HG03108 (cell line): ENCODE data around the gene SSBP4.

ENCODE experiments used
- ATAC-seq: cut with Tn5 transposase; IDR thresholded peaks from one replicate; pipeline ENCODE4 v1.9.1; 2021; ENCODE audit warnings: moderate library complexity; ENCODE audit not compliant: unreplicated experiment

Gene SSBP4

DNA sequence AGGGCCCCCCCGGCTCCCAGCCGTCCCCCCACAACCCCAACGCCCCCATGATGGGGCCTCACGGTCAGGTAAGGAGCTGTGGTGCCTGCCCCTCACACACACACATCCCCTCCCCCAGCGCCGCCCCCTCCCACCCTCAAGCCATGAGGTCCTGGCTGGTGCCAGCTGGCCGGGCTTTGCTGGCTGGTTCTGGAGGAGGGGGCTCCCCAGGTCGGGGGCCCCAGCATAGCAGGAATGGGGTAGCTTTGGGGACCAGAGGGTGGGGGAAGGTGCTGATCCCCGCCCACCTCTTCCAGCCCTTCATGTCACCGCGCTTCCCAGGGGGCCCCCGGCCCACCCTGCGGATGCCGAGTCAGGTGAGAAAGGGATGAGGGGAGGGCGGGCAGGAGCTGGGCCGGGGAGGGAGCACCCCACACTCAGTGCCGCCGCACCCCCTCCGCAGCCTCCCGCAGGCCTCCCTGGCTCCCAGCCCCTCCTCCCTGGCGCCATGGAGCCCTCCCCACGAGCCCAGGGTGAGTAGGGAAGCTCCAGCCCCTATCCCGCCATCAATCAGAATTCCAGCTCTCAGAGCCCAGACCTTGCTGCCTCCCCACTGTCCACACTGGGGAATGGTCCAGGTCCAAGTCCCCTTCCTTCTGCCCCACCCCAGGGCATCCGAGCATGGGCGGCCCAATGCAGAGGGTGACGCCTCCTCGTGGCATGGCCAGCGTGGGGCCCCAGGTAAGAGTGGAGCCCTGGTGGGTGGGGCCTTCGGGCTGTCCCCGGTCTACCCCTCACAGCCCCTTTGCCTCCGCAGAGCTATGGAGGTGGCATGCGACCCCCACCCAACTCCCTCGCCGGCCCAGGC lies 12.4 kb downstream of the SSBP4 start:
- ATAC-seq = no peak

DNA sequence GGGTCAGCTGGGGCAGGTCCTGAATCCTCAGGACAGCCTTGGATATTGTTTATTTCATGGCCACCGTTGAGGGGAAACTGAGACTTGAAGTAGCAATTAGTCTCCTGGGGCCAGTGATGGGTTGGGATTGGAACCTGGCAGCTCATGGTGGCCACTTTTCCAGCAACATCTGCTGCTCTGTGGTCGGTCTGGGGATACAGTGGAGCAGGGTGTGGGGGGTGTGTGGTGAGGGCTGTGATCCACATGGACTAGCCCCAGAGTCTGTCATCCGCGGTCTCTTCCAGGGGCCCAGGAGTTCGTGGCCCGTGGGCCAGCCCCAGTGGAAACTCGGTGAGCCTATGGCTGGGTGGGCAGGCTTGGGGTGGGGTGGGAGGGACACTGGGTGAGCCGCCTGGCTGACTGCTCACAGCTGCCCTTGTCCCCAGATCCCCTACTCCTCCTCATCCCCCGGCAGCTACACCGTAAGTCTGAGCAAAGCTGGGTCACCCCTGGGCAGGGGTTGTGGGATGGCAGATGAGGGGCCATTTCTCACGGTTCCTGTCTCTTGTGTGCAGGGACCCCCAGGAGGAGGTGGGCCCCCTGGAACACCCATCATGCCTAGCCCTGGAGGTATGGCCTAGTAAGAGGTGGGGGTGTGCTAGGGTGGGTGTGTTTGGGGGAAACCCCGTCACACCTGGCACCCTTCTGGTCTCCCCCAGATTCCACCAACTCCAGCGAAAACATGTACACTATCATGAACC lies 13.2 kb downstream of the SSBP4 start:
- no peak for ATAC-seq

DNA sequence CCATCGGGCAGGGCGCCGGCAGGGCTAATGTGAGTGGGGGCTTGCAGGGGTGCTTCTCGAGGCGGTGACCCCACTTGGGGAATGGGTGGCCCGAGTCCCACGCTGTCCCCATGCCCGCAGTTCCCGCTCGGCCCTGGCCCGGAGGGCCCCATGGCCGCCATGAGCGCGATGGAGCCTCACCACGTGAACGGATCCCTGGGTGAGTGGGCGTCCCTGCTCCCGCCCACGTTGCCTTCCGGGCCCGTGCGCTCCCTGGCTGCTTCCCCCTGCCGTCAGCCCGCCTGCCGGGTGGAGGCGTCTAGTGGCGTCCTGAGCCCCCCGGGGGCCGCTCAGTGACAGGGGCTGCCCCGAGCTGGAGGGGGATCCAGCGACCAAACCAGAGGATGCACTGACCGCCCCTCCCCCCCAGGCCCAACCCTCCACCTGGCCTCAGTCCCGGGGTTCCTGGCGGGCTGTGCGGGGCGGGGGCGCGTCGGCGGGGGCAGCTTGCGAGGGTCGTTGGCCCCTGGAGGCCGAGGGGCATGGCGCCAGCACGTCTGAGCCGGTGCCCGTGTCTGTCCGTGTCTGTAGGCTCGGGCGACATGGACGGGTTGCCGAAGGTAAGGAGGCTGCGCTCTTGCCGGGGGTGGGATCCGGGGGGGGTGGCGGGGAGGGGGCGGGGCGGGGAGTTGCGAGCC lies 14.0 kb downstream of the SSBP4 start:
- ATAC-seq = no peak

DNA sequence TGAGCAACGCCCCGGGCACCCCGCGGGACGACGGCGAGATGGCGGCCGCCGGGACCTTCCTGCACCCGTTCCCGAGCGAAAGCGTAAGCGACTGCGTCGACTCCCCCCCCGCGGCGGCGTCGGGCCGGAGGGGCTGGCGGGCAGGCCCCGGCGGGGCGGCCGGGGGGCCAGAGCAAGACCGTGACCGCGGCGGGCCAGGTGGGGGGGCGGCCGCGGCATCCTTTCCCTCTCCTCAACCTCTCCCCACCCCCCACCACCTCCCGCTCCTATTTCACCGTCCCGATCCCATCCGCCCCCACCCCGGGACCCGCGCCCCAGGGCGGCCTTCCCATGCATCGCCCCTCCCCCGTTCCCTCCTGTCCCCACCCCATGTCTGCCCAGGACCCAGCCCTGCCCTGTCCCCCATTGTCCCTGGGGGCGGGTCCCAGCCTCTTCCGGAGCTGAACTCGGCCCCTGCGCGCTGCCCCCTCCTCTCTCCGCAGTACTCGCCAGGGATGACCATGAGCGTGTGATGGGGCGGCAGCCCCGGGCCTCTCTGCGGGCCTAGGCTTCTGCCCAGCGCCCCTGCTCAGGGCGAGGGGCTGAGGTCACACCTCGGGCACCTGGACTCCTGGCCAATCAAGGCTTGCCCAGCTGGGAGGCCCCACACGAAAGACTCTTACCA lies 14.7 kb downstream of the SSBP4 start:
- ATAC-seq = no peak

DNA sequence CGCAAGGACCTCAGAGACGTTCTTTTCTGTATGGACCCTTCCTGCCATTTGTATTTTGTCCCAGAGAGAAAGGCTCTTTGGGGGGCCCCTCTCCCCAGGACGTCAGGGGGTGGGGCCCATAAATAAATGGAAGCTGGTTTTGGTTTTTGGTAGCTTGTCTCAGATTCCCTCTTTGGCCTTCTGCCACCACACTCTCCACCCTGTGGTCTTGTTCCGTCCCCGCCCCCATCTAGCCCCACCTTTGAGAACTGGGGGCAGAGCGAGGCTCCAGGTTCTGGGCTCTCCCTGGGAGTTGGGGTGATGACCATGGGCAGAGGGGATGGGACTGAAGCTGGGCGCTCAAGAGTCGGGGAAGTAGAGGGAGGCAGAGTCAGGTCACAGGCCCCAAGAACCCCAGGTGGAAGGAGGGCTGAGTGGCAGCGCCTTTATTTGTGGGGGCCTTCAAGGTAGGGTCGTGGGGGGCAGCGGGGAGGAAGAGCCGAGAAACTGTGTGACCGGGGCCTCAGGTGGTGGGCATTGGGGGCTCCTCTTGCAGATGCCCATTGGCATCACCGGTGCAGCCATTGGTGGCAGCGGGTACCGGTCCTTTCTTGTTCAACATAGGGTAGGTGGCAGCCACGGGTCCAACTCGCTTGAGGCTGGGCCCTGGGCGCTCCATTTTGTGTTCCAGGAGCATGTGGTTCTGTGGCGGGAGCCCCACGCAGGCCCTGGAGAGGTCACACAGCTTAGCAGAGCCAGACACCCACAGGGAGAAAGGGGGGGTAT lies 15.4 kb downstream of the SSBP4 start:
- no peak for ATAC-seq

DNA sequence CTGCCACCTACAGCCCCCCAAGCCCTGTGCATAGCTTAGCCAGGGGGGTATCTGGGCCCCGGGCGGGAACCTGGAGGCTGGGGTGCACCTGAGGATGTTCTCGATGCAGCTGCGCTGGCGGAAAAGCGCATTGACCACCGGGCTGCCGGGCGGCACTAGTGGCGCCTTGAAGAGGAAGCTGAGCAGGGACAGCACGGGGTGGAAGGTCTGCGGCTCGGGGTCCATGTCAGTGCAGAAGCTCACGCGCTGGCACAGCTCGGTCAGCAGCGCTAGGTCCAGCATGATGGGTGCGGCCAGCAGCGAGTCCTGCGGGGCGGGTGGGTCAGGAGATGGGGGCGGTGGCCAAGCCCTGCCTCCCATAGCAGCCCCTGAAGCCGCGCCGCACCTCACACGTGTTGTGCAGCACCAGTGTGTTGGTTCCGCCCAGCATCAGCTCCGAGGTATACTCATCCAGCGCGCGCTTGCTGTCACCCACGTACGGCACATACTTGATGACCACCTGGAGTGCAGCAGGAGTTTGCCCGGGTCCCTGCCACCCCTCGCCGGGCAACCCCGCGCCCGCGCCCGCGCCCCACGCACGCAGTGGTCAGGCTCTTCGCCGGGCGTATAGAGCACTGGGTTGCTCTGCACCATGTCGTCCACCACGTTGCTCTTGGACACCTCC lies 16.1 kb downstream of the SSBP4 start:
- ATAC-seq = no peak

DNA sequence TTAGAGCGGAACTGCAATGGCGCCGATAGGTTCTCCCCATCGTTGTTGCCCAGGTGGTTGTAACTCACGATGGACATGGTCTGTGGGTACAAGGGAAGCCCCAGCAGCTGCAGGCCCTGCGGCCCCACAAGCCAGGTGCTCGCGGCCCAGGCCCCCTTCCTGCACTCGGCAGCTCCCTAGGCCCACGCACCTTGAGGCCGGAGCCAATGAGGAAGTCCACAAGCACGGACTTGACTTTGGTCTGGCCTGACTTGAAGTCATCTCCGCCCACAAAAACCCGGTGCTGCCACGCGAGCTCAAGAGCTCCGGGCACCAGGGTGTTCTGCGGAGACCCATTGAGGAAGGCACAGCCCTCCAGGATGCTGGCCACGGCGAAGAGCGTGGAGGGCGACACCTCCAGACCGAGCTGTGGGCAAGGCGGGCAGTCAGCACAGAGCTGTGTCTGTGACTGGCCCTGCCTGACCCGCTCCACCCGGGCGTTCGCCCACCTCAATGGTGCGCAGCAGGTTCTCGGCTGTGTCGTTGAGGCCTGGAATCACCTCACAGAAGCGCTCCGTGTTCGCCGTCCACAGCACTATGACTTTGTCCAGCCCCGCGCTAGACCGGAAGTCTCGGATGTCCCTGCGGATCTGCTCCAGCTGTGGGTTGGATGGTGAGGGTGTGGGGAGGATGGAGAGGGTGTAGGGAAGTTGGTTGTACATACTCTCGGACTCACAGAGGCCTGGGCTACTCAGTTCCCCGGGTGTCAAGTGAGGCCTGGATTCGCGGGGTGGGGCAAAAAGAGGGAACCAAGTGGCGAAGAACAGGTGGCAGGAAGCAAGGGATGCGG lies 16.9 kb downstream of the SSBP4 start:
- no peak for ATAC-seq

DNA sequence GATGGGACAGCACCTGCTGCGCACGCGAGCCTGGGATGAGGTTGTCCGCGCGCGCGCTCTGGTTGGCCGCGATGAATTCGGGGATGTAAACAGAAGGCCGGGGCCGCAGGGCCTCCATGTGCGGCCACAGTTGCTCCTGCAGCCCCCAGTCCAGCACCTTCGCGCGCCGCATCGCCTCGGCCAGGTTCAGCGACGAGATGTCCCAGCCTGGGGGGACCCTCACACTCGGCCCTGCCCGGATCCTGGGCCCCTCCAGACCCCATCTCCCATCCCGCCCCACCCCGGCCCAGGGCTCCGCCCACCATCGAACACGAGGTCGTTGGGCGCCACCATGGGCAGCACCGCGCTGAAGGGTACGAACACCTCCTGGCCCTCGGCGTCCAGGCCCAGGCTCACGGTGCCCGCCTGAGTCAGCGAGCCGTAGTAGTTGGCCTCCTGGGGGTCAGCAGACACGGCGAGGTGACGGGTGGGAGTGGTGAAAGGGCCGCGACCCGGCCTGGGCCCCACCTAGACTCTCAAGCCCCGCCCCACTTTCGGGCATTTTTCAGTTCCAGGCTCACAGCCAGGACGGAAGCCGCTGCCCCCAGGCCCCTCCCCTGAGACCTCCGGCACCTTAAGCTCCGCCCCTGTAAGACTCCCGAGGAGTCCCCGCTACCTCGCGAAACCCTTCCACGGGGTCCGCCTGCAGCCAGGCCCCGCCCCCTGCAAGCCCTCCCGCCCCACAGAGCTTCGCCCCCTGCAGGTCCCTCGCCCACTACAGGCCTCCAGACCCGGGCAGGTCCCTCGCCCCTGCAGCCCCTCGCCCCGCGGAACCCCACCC lies 17.7 kb downstream of the SSBP4 start:
- ATAC-seq = peak; percentile 58

DNA sequence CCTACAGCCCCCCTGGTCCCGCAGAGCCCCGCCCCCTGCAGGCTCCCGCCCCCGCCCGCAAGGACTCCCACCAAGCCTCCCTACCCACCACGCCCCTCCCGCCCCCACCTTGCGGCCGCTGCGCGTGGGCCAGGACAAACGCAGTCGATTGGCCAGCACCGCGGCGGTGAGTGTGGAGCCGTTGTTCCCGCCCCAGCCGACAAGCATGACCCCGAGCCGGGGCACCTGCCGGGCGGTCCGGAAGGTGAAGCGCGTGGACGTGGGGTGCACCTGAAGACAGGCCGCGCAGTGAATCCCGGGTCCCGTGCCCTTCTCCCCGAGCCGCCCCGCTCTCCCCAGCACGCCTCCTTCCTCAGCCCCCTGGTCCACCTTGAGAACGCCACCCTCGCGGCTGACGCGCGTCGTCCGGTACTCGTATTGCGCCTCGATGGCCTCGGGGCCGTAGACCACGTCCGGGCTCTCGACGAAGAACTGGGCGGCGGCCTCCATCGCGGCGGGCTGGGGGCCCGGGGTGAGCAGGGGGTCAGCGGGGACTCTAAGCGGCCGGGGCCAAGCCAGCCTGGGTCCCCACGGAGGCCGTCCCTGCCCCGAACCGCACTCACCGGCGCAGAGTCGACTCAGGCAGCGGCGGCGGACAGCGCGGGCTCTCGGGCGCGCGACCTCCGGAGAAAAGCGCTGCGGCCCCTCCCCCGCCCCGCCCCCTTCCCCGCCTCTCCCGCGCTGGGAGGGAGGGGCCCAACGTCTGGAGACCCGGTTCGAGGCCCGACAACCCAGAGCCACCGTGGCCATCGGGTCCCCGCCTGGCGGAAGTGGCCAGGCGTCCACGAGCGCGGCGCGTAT lies 18.5 kb downstream of the SSBP4 start, which contains the start of gene ISYNA1:
TSS of gene ISYNA1 (minus strand) at position 643 of the 840 bp plus-strand sequence. CDS start at position 489, 154 bp downstream.
- peak; percentile 2 for ATAC-seq

DNA sequence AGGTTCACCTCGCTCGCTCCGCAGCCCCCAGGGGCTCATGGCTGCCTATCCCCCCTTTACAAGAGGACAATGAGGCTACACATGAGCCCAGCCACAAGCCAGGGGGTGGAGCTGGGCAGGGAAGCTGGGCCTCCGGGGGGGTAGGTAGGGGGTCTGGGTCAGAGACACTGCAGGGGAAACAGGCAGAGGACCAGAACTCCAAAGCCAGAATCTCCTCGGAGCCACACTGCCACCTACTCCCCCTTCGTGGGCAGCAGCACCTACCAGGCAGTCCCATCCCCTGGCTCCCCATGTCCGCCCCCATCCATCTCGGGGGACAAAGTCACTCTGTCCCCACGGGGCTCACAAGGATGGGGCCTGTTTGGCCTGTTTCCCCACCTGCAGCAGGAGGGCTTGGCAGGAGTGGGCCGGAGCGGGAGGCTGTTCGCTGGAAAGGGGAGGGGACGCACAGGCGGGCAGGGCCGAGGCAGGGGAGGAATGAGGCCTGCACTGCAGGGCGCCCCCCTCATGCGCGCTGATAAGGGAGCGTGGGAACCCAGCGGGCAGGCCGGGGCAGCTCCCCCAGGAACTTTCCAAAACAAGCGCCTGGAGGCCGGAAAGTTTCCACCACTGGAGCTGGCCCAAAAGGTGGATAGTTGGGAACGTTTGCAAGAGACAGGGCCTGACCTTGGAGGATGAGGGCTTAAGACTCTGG lies 19.3 kb downstream of the SSBP4 start:
- no peak for ATAC-seq

DNA sequence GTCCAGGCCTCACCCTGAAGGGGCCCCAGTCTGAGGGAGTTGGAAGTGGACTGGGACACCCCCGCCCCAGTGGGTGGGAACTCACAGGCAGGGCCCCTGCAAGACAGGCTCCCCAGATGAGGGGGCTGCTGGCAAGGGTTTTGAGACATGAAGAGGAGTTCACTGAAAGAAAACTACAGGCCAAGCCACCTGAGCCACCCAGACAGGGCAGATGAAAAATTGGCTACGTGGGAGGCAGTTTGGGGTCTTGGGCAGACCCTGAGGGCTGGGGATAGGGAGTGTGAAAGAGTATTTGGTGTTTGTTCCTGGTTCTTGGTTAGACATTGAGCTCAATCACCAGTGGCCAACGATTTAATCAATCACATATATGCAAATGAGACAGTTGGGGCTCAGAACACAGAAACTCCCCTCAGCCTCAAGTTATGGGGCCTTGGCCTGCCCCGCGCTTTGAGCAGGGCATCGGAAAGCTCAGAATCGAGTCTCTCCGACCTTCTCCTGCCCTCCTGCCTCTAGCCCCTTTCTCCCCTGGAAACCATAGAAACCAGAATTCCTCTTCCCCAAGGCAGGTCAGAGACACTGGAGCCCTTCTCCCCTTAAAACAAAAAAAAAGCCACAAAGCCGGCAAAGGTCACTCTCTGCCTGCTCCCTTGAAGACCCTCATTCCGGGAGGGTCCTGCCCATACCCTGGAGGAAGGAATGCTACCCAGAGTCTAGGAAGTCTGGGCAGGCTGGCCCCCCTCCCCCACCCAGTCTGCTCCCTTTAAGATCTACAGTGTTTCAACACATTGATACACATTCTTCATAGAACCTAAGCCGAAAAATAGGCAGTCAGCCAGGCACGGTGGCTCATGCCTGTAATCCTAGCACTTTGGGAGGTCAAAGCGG lies 20.1 kb downstream of the SSBP4 start:
- no peak for ATAC-seq

DNA sequence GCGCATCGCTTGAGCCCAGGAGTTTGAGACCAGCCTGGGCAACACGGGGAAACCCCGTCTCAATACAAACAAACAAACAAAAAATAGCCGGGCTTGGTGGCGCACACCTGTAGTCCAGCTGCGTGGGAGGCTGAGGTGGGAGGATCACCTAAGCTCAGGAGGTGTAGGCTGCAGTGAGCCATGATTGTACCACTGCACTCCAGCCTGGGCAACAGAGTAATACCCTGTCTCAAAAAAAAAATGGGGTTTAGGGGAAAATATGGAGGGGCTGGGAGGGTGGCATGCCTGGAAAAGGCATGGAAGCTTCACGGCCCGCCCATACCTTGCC lies 20.7 kb downstream of the SSBP4 start:
- no peak for ATAC-seq

DNA sequence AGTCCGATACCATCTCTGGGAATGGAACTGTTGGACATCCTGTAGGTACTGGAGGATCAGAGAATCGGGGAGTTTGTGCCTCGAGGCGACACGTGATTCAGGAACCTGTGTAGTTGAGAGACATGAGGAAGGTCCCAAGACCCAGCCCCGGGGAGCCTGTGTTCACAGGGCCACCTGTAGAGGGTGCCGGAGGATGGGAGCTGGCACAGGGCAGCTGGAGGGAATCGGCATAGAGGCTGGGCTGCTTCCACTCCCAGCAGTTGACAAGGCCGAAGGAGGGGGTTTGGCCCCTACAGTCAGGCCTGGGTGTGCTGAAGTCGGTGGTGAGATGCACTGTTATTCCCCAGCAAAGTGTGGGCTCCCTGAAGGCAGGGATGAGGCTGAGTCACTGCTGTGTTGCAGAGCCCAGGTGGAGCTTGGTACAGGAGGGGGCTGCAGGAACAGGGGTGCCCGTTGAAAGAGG lies 21.2 kb downstream of the SSBP4 start:
- no peak for ATAC-seq

DNA sequence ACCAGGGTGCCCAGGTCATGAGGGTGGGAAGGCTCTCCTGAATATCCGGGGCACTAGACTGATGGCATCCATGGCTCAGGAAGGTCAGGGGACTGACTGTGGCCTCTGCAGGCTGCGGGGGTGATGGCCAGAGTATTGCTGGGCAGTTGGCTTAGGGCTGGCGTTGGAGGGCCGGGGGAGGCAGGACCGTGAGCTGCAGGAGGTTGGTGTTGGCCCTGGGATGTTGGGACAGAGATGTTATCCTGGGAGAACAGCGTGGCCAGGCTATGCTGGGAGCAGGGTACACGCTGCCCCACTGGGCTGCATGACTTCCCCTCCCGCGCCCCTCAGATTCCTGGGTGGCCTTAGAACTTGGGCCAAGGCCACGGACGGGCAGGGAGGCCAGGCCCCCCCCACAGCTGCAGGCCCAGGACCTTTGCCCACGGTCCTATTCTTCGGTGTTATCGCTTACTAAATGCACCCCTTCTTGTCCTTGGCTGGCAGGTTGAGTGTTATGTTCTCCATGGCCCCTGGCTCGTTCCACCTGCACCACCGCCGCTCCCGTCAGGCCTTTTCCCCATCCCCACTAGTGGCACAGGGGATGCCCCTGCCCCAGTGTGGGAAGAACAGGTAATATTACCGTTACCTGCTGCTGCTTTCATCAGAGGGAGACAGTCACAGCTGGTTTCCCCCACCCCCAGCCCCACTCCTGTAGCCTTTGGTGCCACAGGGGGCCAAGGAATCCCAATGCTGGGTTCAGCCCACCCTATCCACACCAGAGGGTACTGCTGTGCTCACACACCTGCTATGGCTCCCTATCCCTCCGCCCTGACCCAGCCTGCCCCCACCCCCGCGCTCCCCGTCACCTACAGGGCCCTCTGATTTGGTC lies 22.0 kb downstream of the SSBP4 start:
- ATAC-seq = no peak
